PFSK-1 (cell line): ENCODE measurements around the gene SMG1.

Experiments
- POLR2AphosphoS5 ChIP-seq: IDR thresholded peaks from 2 replicates; pipeline ENCODE4 v1.6.1; 2012; ENCODE audit warnings: low read depth, mild to moderate bottlenecking, control low read depth, low read length, moderate library complexity
- SIN3A ChIP-seq: IDR thresholded peaks from 2 replicates; pipeline ENCODE4 v1.6.1; 2012; ENCODE audit warnings: mild to moderate bottlenecking, low read length, moderate library complexity, borderline replicate concordance; ENCODE audit not compliant: insufficient read depth
- TAF1 ChIP-seq: IDR thresholded peaks from 2 replicates; pipeline ENCODE4 v1.6.1; 2012; ENCODE audit warnings: low read length, control low read depth, borderline replicate concordance; ENCODE audit not compliant: insufficient read depth
- TF ChIP-seq, protein P1 (sequence below), 2 experiments: IDR thresholded peaks; 2 replicates each; pipeline versions ENCODE4 v1.6.1 to v1.8.0; 2011 to 2012; ENCODE audit warnings: low read depth in 2 of 2, low read length in 2 of 2, control low read depth in 1 of 2, inconsistent platforms in 1 of 2, mild to moderate bottlenecking in 1 of 2, moderate library complexity in 1 of 2; ENCODE audit not compliant: insufficient read depth in 1 of 2

DNA sequence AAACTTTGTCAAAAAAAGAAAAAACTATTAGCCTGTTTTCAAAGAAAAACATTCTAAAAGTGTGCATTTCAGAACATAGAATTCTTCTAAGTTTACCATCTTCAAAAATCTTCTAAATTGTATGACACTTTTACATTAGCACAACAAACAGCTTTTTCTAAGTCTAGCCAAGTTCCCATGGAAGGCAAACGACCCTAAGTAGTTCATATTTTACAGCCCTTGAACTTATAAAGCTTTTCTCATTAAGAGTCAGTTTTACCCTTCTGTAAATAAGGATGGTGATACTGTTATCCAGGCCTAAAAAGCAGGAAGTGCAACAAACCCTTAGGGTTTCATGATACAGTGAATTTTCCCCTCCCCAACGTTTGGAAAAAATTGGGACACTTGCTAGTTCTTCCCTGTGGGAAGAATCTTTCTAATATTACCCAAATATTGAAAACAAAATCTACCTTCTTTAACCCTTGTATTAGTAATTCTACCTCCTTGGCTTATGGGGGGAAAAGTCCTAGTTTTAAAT is 120.9 kb downstream of the SMG1 start:
- TF ChIP-seq SIN3A = no peak
- no peak for TF ChIP-seq POLR2AphosphoS5
- TF ChIP-seq, protein P1, sequence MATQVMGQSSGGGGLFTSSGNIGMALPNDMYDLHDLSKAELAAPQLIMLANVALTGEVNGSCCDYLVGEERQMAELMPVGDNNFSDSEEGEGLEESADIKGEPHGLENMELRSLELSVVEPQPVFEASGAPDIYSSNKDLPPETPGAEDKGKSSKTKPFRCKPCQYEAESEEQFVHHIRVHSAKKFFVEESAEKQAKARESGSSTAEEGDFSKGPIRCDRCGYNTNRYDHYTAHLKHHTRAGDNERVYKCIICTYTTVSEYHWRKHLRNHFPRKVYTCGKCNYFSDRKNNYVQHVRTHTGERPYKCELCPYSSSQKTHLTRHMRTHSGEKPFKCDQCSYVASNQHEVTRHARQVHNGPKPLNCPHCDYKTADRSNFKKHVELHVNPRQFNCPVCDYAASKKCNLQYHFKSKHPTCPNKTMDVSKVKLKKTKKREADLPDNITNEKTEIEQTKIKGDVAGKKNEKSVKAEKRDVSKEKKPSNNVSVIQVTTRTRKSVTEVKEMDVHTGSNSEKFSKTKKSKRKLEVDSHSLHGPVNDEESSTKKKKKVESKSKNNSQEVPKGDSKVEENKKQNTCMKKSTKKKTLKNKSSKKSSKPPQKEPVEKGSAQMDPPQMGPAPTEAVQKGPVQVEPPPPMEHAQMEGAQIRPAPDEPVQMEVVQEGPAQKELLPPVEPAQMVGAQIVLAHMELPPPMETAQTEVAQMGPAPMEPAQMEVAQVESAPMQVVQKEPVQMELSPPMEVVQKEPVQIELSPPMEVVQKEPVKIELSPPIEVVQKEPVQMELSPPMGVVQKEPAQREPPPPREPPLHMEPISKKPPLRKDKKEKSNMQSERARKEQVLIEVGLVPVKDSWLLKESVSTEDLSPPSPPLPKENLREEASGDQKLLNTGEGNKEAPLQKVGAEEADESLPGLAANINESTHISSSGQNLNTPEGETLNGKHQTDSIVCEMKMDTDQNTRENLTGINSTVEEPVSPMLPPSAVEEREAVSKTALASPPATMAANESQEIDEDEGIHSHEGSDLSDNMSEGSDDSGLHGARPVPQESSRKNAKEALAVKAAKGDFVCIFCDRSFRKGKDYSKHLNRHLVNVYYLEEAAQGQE (IDR thresholded peaks at IDR 0.05; ENCODE audit: insufficient read depth in 1 of 2, low read depth in 2 of 2, low read length in 2 of 2) = no peak
- no peak for TF ChIP-seq TAF1
